GM21367 (cell line): ENCODE measurements around the gene C5.
"Not testable (repeated sequence)": the region's sequence is repeated elsewhere in the genome, so short reads cannot be mapped to it uniquely, and the experiment has no call there.

Experiments used
- ATAC-seq: cut with Tn5 transposase; IDR thresholded peaks from one replicate; pipeline ENCODE4 v1.9.1; 2021; ENCODE audit not compliant: unreplicated experiment

The C5 gene

DNA sequence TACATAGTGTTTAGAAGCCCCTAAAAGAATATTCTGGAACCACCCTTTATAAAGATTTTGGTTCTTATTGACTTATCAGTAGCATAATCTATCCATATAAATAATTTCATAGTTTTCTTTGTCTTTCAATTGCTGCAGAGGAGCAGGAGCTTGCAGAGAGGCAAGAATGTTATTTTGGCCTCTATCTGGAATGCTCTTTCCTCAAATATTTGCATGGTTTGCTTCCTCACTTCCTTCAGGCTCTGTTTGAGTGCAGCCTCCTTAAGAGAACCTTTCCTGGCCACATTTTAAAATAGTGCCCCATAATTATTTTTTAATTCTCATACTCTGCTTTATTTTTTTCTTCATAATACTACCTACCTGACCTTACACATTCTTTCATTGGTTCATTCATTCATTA is 1.5 kb downstream of the C5 start:
- ATAC-seq, result no peak

DNA sequence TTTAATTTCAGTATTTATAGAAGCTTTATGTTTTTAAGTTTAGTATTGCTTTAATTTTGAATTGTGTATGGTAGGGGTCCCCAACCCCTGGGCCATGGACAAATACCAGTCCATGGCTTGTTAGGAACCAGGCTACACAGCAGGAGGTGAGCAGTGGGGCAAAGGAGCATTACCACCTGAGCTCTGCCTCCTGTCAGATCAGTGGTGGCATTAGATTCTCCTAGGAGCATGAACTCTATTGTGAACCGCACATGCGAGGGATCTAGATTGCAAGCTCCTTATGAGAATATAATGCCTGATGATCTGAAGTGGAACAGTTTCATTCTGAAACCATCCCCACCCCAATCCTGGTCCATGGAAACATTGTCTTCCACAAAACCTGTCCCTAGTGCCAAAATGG is 1.9 kb downstream of the C5 start:
- no peak for ATAC-seq

GRCh38 chr9:121038804-121039203 is 11.3 kb downstream of the C5 start:
- ATAC-seq, result no peak

- ATAC-seq, result no peak
Measured at GRCh38 chr9:121038362-121038761, 11.7 kb downstream of the C5 start.

GRCh38 chr9:121035717-121036116 is 14.4 kb downstream of the C5 start:
- not testable (repeated sequence) for ATAC-seq

- ATAC-seq, result no peak
Measured at GRCh38 chr9:121034529-121034928, 15.5 kb downstream of the C5 start.

DNA sequence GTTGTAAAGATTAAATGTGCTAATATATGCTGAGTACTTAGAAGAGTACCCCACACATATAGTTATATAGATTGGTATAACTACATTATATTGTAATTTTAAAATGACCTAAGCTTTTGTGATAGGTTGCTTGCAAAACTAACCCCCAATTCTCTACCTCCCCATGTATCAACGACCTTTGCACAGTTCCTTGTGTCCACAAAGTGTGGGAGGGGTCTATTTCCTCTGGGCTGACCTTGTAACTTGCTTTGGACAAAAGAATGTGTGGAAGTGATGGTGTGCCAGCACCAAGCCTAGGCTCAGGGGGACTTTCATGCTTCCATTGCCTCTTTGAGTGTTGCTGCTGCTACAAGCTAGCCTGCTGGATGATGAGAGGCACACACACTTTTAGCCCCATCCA is 20.6 kb downstream of the C5 start:
- no peak for ATAC-seq

- ATAC-seq, result not testable (repeated sequence)
Measured at GRCh38 chr9:121028285-121028684, 21.8 kb downstream of the C5 start.

DNA sequence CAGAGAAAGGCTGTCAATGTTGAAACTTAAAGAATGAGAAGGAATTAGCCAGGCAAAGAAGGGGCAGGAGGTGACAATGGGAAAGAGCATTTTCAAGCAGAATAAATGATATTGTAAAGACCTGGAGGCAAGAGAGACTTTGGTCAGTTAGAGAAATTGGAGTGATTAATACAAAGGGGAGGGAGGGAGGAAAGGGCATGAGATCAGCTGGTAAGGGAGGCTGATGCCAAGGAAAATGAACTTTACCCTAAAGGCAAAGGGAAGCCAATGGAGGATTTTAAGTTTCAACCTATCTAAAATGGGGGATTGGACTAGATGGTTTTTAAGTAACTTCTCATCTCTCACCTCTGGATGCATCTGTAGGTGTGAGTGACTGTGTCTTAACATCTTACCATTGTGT is 23.3 kb downstream of the C5 start:
- no peak for ATAC-seq

GRCh38 chr9:121026260-121026691 is 23.8 kb downstream of the C5 start:
- ATAC-seq, result no peak

- ATAC-seq, result no peak
Measured at GRCh38 chr9:121024237-121024636, 25.8 kb downstream of the C5 start.

DNA sequence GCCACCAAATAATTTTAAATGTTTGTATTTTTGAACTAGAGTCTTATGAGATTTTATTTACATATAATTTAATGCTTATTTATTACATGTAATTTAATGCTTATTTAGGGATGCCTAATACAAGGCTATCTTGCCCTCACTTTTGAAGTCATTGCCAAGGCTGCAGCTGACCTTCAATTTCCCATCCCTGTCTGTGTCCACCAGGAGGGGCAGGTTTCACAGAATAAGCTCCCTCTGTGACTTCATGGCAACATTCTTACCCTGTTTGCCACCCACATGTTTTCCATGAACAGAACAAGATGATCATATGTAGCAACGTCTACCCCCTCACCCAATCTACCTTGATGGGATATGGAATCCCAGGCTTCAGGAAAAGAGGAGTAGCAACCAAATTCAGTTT is 27.0 kb downstream of the C5 start:
- no peak for ATAC-seq

GRCh38 chr9:121021301-121021700 is 28.8 kb downstream of the C5 start:
- no peak for ATAC-seq

DNA sequence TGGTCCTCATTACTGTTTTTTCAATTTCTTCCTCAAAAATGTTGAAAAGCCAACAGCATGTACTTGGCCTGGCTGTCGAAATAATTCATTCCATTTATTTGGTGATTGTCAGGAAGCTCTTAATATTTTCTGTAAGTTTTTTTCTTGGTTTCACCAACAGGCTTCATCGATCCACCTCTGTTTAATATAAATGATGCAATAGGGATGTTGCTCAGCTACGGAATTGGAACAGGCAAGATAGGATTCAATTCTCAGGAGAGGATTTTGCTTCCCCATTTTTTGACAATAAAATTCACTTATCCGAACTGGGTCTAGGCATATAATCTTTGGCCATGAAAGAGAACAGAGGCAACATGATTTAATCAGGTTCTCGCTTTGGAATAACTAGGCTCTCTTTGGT is 30.8 kb downstream of the C5 start:
- no peak for ATAC-seq

DNA sequence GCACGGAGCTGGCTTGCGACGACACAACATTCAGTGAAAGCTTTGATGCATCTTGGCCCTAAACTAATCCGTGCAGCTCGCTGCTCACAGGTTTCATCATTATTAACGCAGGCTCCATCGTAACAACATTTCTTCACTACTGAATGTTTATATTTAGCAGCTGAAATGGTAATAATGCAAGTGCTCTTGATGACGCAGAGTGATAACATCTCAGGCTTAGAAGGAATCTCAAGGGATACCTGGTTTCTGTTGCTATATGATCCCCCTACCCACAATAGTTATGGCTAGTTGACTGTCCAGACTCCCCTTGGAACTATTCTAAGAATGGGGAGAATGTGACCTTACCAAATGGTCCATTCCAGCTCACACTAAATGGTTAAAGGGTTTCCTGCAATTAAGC is 36.2 kb downstream of the C5 start:
- ATAC-seq, result no peak

DNA sequence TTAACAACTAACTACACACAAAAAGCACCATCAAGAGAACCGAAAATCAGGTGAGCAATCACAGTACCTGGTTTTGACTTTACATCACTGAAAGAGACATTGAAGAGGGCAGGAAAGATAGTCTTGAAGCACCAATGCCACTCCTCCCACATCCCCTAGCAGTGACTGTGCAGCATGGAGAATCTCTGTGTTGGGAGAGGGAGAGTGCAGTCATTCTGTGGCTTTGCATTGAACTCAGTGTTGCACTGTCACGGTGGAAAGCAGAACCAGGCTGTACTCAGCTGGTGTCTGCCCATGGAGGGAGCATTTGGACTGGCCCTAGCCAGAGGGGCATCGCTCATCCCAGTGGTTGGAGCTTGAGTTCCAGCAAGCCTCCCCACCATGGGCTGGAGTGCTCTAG is 40.4 kb downstream of the C5 start:
- ATAC-seq, result no peak

DNA sequence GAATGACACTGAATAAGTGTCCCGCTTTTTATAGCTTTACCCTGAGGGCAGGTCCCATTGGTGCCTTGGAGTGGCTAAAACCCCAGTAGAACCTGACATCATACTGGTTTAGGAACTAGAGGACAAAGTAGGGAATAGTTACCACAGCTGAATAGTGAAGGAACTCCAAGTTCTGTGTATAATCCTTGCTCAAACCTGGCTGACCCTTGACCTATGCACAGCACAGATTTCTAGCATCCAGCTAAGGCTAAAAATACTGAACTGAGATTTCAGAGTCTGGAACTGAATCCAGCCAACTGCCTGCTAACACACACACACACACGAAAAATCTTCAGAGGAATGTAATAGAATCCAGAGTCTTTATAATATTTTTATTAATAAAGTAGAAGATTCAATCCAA is 50.8 kb downstream of the C5 start:
- no peak for ATAC-seq

DNA sequence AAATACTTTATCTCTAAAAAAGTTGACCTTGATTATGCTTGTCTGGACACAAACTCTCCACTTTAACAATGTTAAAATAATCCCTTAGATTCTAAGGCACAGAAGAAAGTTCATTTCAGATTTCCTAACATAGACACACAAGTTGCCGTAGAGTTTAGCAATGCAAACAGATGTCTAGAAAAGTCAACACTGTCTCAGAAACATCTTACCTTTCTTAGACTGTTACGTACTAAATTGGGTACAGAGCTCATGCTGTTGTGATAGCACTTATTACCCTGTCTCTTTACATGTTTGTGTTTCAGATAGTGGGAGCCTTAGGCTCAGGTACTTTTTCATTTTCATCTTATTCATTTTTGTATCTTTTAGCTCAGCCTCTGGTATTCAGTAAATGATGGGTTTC is 52.0 kb downstream of the C5 start:
- no peak for ATAC-seq

DNA sequence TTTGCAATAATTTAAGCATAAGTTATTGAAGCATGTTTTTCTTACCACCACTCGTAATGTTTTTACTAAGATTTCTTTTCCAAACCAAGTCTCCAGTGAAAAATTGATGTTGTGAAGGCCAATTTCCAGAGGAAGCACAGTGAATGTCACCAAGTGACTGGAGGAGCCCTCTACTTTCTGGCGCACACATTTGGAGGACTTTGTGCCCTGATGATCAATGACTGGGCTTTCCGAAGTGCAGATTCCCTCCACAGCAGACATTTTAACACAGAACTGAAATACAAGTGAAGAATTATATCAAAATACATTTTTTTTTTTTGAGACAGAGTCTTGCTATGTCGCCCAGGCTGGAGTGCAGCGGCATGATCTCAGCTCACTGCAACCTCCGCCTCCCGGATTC is 52.6 kb downstream of the C5 start:
- ATAC-seq, result no peak

DNA sequence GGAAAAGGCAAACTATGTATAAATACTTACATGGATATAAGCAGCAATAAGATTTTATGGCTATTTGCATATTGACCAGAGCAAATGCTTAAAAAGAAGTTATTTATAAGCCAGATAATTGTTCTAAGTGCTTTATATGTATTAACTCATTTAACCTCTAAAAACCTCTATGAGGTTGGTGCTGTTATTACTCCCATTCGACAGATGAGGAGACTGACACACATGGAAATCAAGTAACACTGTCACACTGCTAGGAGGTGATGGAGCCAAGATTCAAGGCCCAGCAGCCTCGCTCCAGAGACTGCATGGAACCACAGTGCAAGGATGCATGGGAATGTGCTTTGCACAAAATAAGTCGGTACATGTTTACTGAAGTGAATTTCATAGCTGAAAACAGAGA is 53.7 kb downstream of the C5 start:
- no peak for ATAC-seq

DNA sequence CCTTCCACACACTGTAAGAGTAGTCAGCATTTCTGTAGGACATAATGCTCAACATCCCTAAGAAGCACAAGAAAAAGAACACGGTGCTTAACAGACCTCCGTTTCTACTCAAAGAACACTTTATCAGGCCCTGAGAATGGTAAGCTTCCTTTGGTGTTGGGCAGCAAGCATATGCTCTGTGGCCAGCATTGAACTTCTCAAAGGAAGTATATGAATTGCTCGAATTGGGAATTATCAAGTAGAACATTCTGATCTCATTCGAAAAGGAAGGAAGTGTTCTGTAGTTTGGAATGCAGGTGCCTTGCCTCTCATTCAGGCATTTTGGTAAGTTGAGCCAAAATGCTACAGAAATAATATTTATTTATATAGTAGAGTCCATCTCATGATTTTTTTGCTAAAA is 61.0 kb downstream of the C5 start:
- no peak for ATAC-seq

GRCh38 chr9:120985819-120986222 is 64.3 kb downstream of the C5 start:
- no peak for ATAC-seq

- no peak for ATAC-seq
Measured at GRCh38 chr9:120983259-120983837, 66.7 kb downstream of the C5 start.

- ATAC-seq, result no peak
Measured at GRCh38 chr9:120982836-120983235, 67.2 kb downstream of the C5 start.
